ENCODE measurements around the gene PEAK3.

Gene PEAK3

GRCh38 chr19:2282062-2282861, at the start of gene PEAK3:
TSS of gene PEAK3 (minus strand) at chr19:2282175. CDS start at chr19:2280931, 1,244 bp downstream.
- no peak for DNase-seq (ENCODE audit: low spot score)

GRCh38 chr19:2330632-2331284, 48.8 kb upstream of the PEAK3 start:
- no peak for DNase-seq (ENCODE audit: low spot score)

GRCh38 chr19:2330255-2330631, 48.3 kb upstream of the PEAK3 start:
- DNase-seq (ENCODE audit: low spot score) = no peak

- no peak for DNase-seq (ENCODE audit: low spot score)
These were observed 47.5 kb upstream of the PEAK3 start for GRCh38 chr19:2329501-2329916.

- DNase-seq (ENCODE audit: low spot score) = no peak
These were observed 47.1 kb upstream of the PEAK3 start for GRCh38 chr19:2329149-2329478.

GRCh38 chr19:2328401-2329148, 46.6 kb upstream of the PEAK3 start, which contains the start of the genes LSM7 and SPPL2B:
TSS of gene LSM7 (minus strand) at chr19:2328586. CDS start at chr19:2328566, 20 bp downstream.
TSS of gene SPPL2B (plus strand) at chr19:2328684. CDS start at chr19:2328710, 26 bp downstream.
- DNase-seq (ENCODE audit: low spot score) = peak; percentile 81

- DNase-seq (ENCODE audit: low spot score) = peak; percentile 72
These were observed 45.9 kb upstream of the PEAK3 start for GRCh38 chr19:2327773-2328400.

GRCh38 chr19:2326699-2327360, 44.9 kb upstream of the PEAK3 start:
- DNase-seq (ENCODE audit: low spot score) = no peak

GRCh38 chr19:2325281-2326046, 43.5 kb upstream of the PEAK3 start:
- peak; percentile 80 for DNase-seq (ENCODE audit: low spot score)

GRCh38 chr19:2324220-2324948, 42.4 kb upstream of the PEAK3 start:
- peak; percentile 39 for DNase-seq (ENCODE audit: low spot score)

GRCh38 chr19:2323707-2324106, 41.7 kb upstream of the PEAK3 start:
- DNase-seq (ENCODE audit: low spot score) = no peak

GRCh38 chr19:2321565-2322283, 39.7 kb upstream of the PEAK3 start:
- DNase-seq (ENCODE audit: low spot score) = no peak

- DNase-seq (ENCODE audit: low spot score) = no peak
These were observed 39.0 kb upstream of the PEAK3 start for GRCh38 chr19:2320939-2321338.

GRCh38 chr19:2320049-2320448, 38.1 kb upstream of the PEAK3 start:
- DNase-seq (ENCODE audit: low spot score) = no peak

- DNase-seq (ENCODE audit: low spot score) = no peak
These were observed 37.6 kb upstream of the PEAK3 start for GRCh38 chr19:2319551-2319950.

- no peak for DNase-seq (ENCODE audit: low spot score)
These were observed 36.9 kb upstream of the PEAK3 start for GRCh38 chr19:2318923-2319322.

- no peak for DNase-seq (ENCODE audit: low spot score)
These were observed 35.8 kb upstream of the PEAK3 start for GRCh38 chr19:2317756-2318155.

- no peak for DNase-seq (ENCODE audit: low spot score)
These were observed 35.3 kb upstream of the PEAK3 start for GRCh38 chr19:2317300-2317699.

- peak; percentile 62 for DNase-seq (ENCODE audit: low spot score)
These were observed 33.9 kb upstream of the PEAK3 start for GRCh38 chr19:2315818-2316353.

Data from cerebellar cortex (tissue), 1 donor.